NB4 (cell line): Measurements from ENCODE around the gene ADCK1.

Experiments used
- DNase-seq: peaks from one replicate; pipeline ENCODE4 v3.0.0; 2010; ENCODE audit warnings: low read depth
- H3K4me3 ChIP-seq: one replicate; pipeline ENCODE4 v1.5.1; 2011; ENCODE audit warnings: mild to moderate bottlenecking, low read depth, low read length, moderate library complexity
- CTCF ChIP-seq: IDR thresholded peaks from one replicate; pipeline ENCODE4 v1.5.1; 2012; ENCODE audit warnings: low read depth, low read length
- MAX ChIP-seq: IDR thresholded peaks from 2 replicates; pipeline ENCODE4 v1.6.1; 2011; ENCODE audit warnings: low read depth, low read length
- MYC ChIP-seq: IDR thresholded peaks from 2 replicates; pipeline ENCODE4 v1.6.1; 2011; ENCODE audit warnings: low read depth, low read length
- POLR2A ChIP-seq: IDR thresholded peaks from 2 replicates; pipeline ENCODE4 v1.6.1; 2011; ENCODE audit warnings: mild to moderate bottlenecking; ENCODE audit not compliant: insufficient read length; ENCODE audit errors: extremely low read depth

ADCK1 gene

GRCh38 chr14:77868552-77869285 is 68.8 kb downstream of the ADCK1 start:
- no peak for DNase-seq
- no peak overlapping the region for H3K4me3 ChIP-seq
- TF ChIP-seq POLR2A (no peak), MAX (no peak), CTCF (no peak), MYC (no peak)

- DNase-seq, result no peak
- H3K4me3 ChIP-seq, result no peak overlapping the region
- no peak for TF ChIP-seq CTCF
- TF ChIP-seq POLR2A, result no peak
- TF ChIP-seq MAX, result no peak
These were observed 69.4 kb downstream of the ADCK1 start for GRCh38 chr14:77869340-77869739.

- TF ChIP-seq CTCF, result no peak
- no peak for TF ChIP-seq POLR2A
- TF ChIP-seq MAX, result no peak
- TF ChIP-seq MYC, result no peak
- DNase-seq, result no peak
- H3K4me3 ChIP-seq, result no peak overlapping the region
These were observed 70.7 kb downstream of the ADCK1 start for GRCh38 chr14:77870646-77871045.

GRCh38 chr14:77872152-77872551 is 72.2 kb downstream of the ADCK1 start:
- TF ChIP-seq POLR2A (no peak), MAX (no peak), MYC (no peak), CTCF (no peak)
- DNase-seq, result no peak
- H3K4me3 ChIP-seq, result no peak overlapping the region

- DNase-seq, result no peak
- TF ChIP-seq MAX (no peak), MYC (no peak)
- no peak overlapping the region for H3K4me3 ChIP-seq
These were observed 73.1 kb downstream of the ADCK1 start for GRCh38 chr14:77872983-77873382.

GRCh38 chr14:77878783-77879182 is 78.9 kb downstream of the ADCK1 start:
- no peak for DNase-seq
- H3K4me3 ChIP-seq, result no peak overlapping the region
- TF ChIP-seq MAX (no peak), POLR2A (no peak)
